Ascending aorta (tissue), 2 donors: ENCODE measurements around the gene PTPRE. TPM values are rescaled to one million over a fixed set of nuclear protein-coding genes. Genes with fewer than 3 reads are reported as not detected.
A peak's percentile ranks its signal among the peaks of the same experiment; 100 is the strongest.

Experiments
- DNase-seq, 2 donors: peaks; one replicate each; pipeline ENCODE4 v3.0.0-alpha.2; 2019; ENCODE audit warnings: low spot score in 2 of 2
- H3K27ac ChIP-seq, 2 donors: fragments of 200-600 bp; sonication (generic); one replicate each; pipeline ENCODE4 v1.5.1; 2016 to 2017; ENCODE audit warnings: mild to moderate bottlenecking in 1 of 2
- H3K27me3 ChIP-seq: fragments of 200-600 bp; sonication (generic); one replicate; pipeline ENCODE4 v1.5.1; 2017
- H3K36me3 ChIP-seq, 2 donors: fragments of 200-600 bp; sonication (generic); one replicate each; pipeline ENCODE4 v1.5.1; 2016
- H3K4me1 ChIP-seq, 2 donors: fragments of 200-600 bp; sonication (generic); one replicate each; pipeline ENCODE4 v1.5.1; 2016 to 2017; ENCODE audit warnings: mild to moderate bottlenecking in 1 of 2
- H3K4me3 ChIP-seq, 2 donors: fragments of 200-600 bp; sonication (generic); one replicate each; pipeline ENCODE4 v1.5.1; 2016 to 2017; ENCODE audit warnings: mild to moderate bottlenecking in 1 of 2
- H3K9me3 ChIP-seq, 2 donors: fragments of 200-600 bp; sonication (generic); one replicate each; pipeline ENCODE4 v1.5.1; 2016
- CTCF ChIP-seq, 3 experiments: fragments of 200-600 bp in 2 of 3; fragments of 450-650 bp in 1 of 3; sonication (generic) in 2 of 3; IDR thresholded peaks; one replicate each; pipeline ENCODE4 v1.5.1; 2016 to 2019; ENCODE audit warnings: antibody characterized with exemption in 3 of 3, mild to moderate bottlenecking in 1 of 3, moderate library complexity in 1 of 3
- intact Hi-C: fragments of 100-400 bp; cut with DNase I; formaldehyde crosslinking; loops from one replicate; pipeline ENCODE4 v1.15.1; 2023
- total RNA-seq: library from RNA; depleted of rRNA; stranded (reverse); fragments of >200 nt; gene quantifications from one replicate; pipeline ENCODE4 v1.1.0, GENCODE V29; 2016

PTPRE gene
- total RNA-seq, 1 donor from 2014 or later = 14.5 TPM

- Histone ChIP-seq H3K27ac (no peak overlapping the region), H3K36me3 (peaks cover 7 to 14% of the 10 kb centered on the region in 2 donors), H3K27me3 (no peaks in the 10 kb centered on the region), H3K4me1 (peaks cover 14 to 31% of the 10 kb centered on the region in 2 donors), H3K9me3 (no peaks in the 10 kb centered on the region), H3K4me3 (no peak overlapping the region)
- no peak for TF ChIP-seq CTCF (IDR thresholded peaks at IDR 0.05)
- peak in 1 of 2 donors; percentile 53 for DNase-seq
- intact Hi-C loops = loop anchor here (5.0 kb wide), 1 partner anchor 145 kb away; no protein-coding TSS in a partner anchor
Observed at GRCh38 chr10:128066870-128067382, 160.0 kb downstream of the PTPRE start.

- no peaks in the 10 kb centered on the region for H3K27me3 ChIP-seq
- TF ChIP-seq CTCF (IDR thresholded peaks at IDR 0.05) = no peak
- peak in 1 of 2 donors; percentile 58 for DNase-seq
- no peaks in the 10 kb centered on the region for H3K9me3 ChIP-seq
- intact Hi-C loops = loop anchor here (5.0 kb wide), 1 partner anchor 146 kb away; no protein-coding TSS in a partner anchor
- H3K36me3 ChIP-seq = peaks cover 7 to 14% of the 10 kb centered on the region in 2 donors
- H3K4me1 ChIP-seq = peaks cover 9 to 22% of the 10 kb centered on the region in 2 donors
- H3K4me3 ChIP-seq = no peak overlapping the region
- H3K27ac ChIP-seq = no peak overlapping the region
Observed at GRCh38 chr10:128067691-128068397, 160.9 kb downstream of the PTPRE start.

- peak in 1 of 2 donors; percentile 51 for DNase-seq
- peaks cover 7 to 14% of the 10 kb centered on the region in 2 donors for H3K36me3 ChIP-seq
- H3K27me3 ChIP-seq = no peaks in the 10 kb centered on the region
- intact Hi-C loops = loop anchor here (1.0 to 5.0 kb wide), 4 partner anchors 33 to 161 kb away; partner anchors contain the start of gene PTPRE
- H3K27ac ChIP-seq = no peak overlapping the region
- H3K4me3 ChIP-seq = no peak overlapping the region
- no peaks in the 10 kb centered on the region for H3K9me3 ChIP-seq
- peaks cover 9 to 15% of the 10 kb centered on the region in 2 donors for H3K4me1 ChIP-seq
- TF ChIP-seq CTCF (IDR thresholded peaks at IDR 0.05) = no peak
Observed at GRCh38 chr10:128068398-128069285, 161.7 kb downstream of the PTPRE start.

- intact Hi-C loops = loop anchor here (1.0 to 5.0 kb wide), 4 partner anchors 34 to 162 kb away; partner anchors contain the start of gene PTPRE
- peak in 1 of 2 donors; percentile 80 for DNase-seq
- H3K4me3 ChIP-seq = no peak overlapping the region
- peaks cover 12 to 17% of the 10 kb centered on the region in 2 donors for H3K36me3 ChIP-seq
- H3K27ac ChIP-seq = no peak overlapping the region
- peaks cover 4 to 7% of the 10 kb centered on the region in 2 donors for H3K4me1 ChIP-seq
- peak; percentile 77 to 84 (median 84) for TF ChIP-seq CTCF (IDR thresholded peaks at IDR 0.05)
- no peaks in the 10 kb centered on the region for H3K27me3 ChIP-seq
- H3K9me3 ChIP-seq = no peaks in the 10 kb centered on the region
Observed at GRCh38 chr10:128069351-128070051, 162.6 kb downstream of the PTPRE start.

- no peak for TF ChIP-seq CTCF (IDR thresholded peaks at IDR 0.05)
- no peak overlapping the region for H3K27ac ChIP-seq
- peaks cover 12 to 17% of the 10 kb centered on the region in 2 donors for H3K36me3 ChIP-seq
- H3K4me1 ChIP-seq = peaks cover 0 to 4% of the 10 kb centered on the region in 2 donors
- H3K4me3 ChIP-seq = no peak overlapping the region
- DNase-seq = peak in 1 of 2 donors; percentile 50
- intact Hi-C loops = no loop called here
- no peaks in the 10 kb centered on the region for H3K9me3 ChIP-seq
- no peaks in the 10 kb centered on the region for H3K27me3 ChIP-seq
Observed at GRCh38 chr10:128070161-128070560, 163.3 kb downstream of the PTPRE start.
